Stimulated activated CD8-positive, alpha-beta memory T cell treated with anti-CD3 and anti-CD28 coated beads, Interleukin-7, amount 100 ng/mL, for 48 hours (primary cell): ENCODE measurements around the gene LMTK2.

ENCODE experiments used
- DNase-seq, 2 donors: peaks; one replicate each; pipeline ENCODE4 v3.0.0-alpha.2; 2020; ENCODE audit warnings: low read depth in 1 of 2; ENCODE audit errors: extremely low read depth in 1 of 2

The LMTK2 gene

GRCh38 chr7:98106647-98107312 is at the start of gene LMTK2:
LMTK2 (plus strand) TSS chr7:98106862; CDS start chr7:98107178, 316 bp downstream.
- peak; percentile 90 for DNase-seq

- no peak for DNase-seq
These were observed 49.5 kb upstream of the LMTK2 start for GRCh38 chr7:98057157-98057556.

- DNase-seq, result no peak
These were observed 48.5 kb upstream of the LMTK2 start for GRCh38 chr7:98058186-98058585.

- DNase-seq, result no peak
These were observed 42.4 kb upstream of the LMTK2 start for GRCh38 chr7:98064233-98064632.

- no peak for DNase-seq
These were observed 40.5 kb upstream of the LMTK2 start for GRCh38 chr7:98066208-98066607.

- no peak for DNase-seq
These were observed 39.6 kb upstream of the LMTK2 start for GRCh38 chr7:98066934-98067507.

GRCh38 chr7:98073047-98073446 is 33.6 kb upstream of the LMTK2 start:
- no peak for DNase-seq

GRCh38 chr7:98075801-98076200 is 30.9 kb upstream of the LMTK2 start:
- no peak for DNase-seq

- no peak for DNase-seq
These were observed 28.9 kb upstream of the LMTK2 start for GRCh38 chr7:98077762-98078161.

GRCh38 chr7:98078197-98078870 is 28.3 kb upstream of the LMTK2 start:
- DNase-seq, result no peak

- DNase-seq, result no peak
These were observed 26.6 kb upstream of the LMTK2 start for GRCh38 chr7:98079891-98080648.

GRCh38 chr7:98081319-98081718 is 25.3 kb upstream of the LMTK2 start:
- DNase-seq, result no peak

GRCh38 chr7:98084631-98085030 is 22.0 kb upstream of the LMTK2 start:
- DNase-seq, result no peak

GRCh38 chr7:98085674-98086073 is 21.0 kb upstream of the LMTK2 start:
- DNase-seq, result no peak

GRCh38 chr7:98086281-98086718 is 20.4 kb upstream of the LMTK2 start:
- DNase-seq, result no peak

GRCh38 chr7:98088109-98088508 is 18.6 kb upstream of the LMTK2 start:
- DNase-seq, result no peak

- no peak for DNase-seq
These were observed 16.5 kb upstream of the LMTK2 start for GRCh38 chr7:98090116-98090515.

- no peak for DNase-seq
These were observed 15.6 kb upstream of the LMTK2 start for GRCh38 chr7:98091061-98091460.

- no peak for DNase-seq
These were observed 15.1 kb upstream of the LMTK2 start for GRCh38 chr7:98091523-98091922.

- no peak for DNase-seq
These were observed 9.5 kb upstream of the LMTK2 start for GRCh38 chr7:98097042-98097645.

GRCh38 chr7:98100088-98100487 is 6.6 kb upstream of the LMTK2 start:
- DNase-seq, result no peak
